ENCODE measurements around the gene CDC37.

DNA sequence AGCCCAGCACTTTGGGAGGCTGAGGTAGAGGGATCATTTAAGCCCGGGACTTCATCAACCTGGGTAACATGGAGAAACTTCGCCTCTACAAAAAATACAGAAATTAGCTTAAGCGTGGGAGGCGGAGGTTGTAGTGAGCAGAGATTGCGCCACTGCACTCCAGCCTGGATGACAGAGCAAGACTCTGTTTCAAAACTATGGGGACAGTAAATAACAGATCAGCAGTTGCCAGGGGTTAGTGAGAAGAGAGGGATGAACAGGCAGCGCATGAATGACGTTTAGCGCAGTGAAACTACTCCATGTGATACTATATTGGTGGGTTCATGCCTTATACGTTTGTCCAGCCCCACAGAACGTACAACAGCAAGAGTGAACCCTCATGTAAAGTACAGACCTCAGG is 56.8 kb downstream of the CDC37 start:
- TF ChIP-seq, protein P1, sequence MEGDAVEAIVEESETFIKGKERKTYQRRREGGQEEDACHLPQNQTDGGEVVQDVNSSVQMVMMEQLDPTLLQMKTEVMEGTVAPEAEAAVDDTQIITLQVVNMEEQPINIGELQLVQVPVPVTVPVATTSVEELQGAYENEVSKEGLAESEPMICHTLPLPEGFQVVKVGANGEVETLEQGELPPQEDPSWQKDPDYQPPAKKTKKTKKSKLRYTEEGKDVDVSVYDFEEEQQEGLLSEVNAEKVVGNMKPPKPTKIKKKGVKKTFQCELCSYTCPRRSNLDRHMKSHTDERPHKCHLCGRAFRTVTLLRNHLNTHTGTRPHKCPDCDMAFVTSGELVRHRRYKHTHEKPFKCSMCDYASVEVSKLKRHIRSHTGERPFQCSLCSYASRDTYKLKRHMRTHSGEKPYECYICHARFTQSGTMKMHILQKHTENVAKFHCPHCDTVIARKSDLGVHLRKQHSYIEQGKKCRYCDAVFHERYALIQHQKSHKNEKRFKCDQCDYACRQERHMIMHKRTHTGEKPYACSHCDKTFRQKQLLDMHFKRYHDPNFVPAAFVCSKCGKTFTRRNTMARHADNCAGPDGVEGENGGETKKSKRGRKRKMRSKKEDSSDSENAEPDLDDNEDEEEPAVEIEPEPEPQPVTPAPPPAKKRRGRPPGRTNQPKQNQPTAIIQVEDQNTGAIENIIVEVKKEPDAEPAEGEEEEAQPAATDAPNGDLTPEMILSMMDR (IDR thresholded peaks at IDR 0.05) = no peak
- TF ChIP-seq POLR2A (IDR thresholded peaks at IDR 0.05) (no peak), POLR2AphosphoS5 (IDR thresholded peaks at IDR 0.05) (no peak), EP300 (IDR thresholded peaks at IDR 0.05) (no peak)

Data from stomach (tissue), 4 donors.